NCI-H1694 treated with DMSO at 0.1 percent for 48 hours (cell line): ENCODE data around the gene SYT6.
"Not testable (repeated sequence)": the region's sequence is repeated elsewhere in the genome, so short reads cannot be mapped to it uniquely, and the experiment has no call there.

ENCODE experiments used
- DNase-seq: peaks from one replicate; lab custom pipeline; 2025; lab: John Stamatoyannopoulos, UW

Gene SYT6

DNA sequence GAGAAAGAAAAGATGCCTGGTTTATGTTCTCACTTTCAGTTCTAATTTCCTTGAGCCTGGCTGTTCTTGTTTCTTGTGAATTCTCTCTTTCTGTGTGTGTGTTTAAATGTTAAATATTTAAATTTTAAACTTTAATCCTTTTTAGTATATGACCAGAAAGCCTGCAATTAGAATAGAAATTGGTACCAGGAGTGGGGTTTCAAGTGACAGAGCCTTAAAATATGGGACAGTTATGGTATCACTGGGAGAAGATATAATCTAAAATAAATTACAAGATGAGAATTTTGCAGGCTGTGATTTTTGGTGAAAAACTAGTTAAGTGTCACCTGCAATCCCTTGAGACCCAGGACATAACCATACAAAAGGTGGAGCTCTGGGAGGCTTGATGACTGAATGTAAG lies 81.4 kb downstream of the SYT6 start:
- DNase-seq: no peak

DNA sequence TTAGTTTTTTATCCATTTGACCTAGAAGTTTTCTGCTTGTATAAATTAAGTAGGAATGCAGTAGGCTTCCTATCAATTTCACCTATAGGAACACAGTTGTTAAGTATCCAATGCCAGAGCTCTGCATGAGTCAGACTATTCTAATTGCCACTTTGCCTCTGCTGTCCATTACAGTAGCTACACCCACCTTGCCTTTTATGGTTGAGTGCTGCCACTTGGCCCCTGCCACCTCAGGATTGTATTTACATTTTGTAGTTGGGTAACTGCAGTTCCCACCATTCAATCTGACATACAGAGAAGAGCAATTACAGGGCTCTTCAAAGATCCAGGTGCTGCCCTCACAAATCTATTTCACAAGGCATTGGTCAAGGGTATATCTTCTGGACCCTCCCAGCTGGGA lies 83.9 kb downstream of the SYT6 start:
- DNase-seq: not testable (repeated sequence)

DNA sequence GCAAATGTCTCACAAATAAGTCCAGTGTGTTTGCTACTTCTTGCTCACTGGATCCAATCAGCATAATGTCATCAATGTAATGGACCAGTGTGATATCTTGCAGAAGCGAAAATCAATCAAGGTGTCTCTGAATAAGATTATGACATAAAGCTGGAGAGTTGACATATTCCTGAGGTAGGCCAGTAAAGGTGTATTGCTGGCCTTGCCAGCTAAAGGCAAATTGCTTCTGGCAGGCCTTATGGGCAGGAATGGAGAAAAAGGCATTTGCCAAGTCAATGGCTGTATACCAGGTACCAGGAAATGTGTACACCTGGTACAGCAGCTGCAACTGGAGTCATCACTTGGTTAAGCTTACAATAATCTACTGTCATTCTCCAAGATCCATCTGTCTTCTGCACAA lies 85.0 kb downstream of the SYT6 start:
- DNase-seq: not testable (repeated sequence)

GRCh38 chr1:114065671-114066070 lies 88.0 kb downstream of the SYT6 start:
- DNase-seq: not testable (repeated sequence)

GRCh38 chr1:114063544-114063943 lies 90.1 kb downstream of the SYT6 start:
- DNase-seq: no peak

DNA sequence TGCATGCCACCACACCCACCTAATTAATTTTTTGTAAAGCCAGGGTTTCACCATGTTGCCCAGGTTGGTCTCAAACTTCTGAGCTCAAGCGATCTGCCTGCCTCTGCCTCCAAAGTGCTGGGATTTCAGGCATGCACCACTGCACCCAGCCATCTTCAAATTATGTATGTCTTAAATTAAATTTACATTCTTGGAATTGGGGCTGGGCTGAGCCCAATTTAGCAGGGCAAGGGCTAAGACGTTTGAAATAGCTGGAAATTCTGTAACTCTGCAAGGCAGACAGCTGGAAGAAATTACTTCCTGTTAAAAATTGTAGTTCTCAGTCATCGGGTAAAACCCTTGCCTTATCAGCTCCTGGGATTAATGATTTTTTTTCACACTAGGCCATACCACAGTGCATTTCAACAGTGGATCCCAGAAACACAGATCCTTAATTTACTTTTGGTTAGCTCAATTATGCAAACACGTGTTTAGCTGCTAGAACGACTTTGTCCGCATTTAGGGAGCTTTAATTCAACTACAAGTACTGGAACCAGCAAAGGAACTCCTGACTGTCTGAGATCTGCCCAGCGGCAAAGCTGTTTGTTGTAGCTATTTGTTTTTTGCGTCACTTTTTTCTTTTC lies 91.1 kb downstream of the SYT6 start:
- no peak for DNase-seq

DNA sequence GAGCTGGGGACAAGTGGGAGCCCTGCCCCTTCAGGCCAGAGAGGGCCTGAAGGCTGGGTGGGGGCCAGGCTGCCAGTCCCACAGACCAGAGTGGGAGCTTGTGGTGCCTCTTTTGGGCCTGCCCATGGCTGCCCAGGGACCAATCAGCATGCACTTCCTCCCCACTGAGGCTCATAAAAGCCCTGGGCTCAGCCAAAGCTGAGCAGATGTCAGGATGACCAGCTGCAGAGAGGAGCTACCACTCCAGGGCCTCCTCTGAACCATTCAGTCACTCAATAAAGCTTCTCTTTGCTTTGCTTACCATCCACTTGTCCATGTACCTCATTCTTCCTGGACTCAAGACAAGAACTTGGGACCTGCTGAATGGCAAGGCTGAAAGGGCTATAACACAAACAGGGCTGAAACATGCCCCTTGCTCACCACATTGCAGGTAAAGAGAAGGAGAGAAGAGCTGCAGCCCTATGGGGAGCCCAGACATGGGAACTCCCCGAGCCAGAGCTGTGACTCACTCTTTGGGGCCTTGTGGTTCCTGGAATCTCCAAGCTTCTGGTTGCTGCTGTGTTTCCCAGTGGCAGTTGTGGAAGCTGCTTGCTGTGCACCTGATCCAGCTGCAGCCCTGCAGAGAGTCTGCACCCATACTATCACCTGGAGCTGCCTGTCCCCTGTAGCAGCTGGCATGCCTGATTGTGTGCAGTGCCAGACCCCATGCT lies 92.4 kb downstream of the SYT6 start:
- no peak for DNase-seq

GRCh38 chr1:114058236-114058635 lies 95.4 kb downstream of the SYT6 start:
- not testable (repeated sequence) for DNase-seq

GRCh38 chr1:114054148-114054547 lies 99.5 kb downstream of the SYT6 start:
- no peak for DNase-seq

GRCh38 chr1:114048232-114048631 lies 105.4 kb downstream of the SYT6 start:
- no peak for DNase-seq

DNA sequence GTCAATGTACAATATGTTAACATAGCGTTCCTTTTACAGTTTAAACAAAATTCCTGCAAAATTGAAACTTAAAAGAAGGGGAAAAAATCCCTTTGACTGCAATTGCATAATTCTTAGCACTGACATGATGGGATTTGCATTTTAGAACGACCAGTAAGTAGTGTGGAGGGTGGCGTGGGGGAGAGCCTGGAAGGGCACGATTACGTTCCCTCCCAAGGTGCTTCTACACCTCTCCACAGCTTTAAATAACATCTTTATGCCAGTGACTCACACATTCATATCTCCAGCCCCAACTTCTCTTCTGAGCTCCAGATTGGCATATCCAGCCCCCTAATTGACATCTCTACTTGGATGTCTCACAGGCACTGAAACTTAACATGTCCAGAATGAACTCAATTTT lies 110.1 kb downstream of the SYT6 start:
- no peak for DNase-seq

DNA sequence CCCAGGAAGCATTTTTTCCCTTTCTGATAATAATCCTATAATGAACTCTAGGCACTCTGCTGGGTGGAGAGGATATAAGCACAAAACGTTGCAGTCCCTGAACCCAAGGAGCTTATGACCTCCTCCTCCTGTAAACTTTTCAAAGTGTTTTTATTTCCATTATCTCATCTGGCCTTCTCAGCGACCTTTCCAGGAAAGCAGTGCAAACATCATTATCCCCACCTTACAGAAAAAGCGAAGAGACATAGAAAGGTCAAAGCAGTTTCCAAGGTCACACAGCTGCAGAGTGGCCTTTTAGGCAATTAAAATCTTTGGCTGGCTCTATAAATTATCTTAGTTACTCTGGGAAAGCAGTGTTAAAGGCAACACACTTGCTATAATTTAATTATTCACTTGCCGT lies 110.6 kb downstream of the SYT6 start:
- DNase-seq: no peak

GRCh38 chr1:114040273-114041015 lies 113.2 kb downstream of the SYT6 start:
- DNase-seq: no peak
